ENCODE data around the gene CEACAM21.

The CEACAM21 gene

GRCh38 chr19:41587101-41587837 is 11.3 kb downstream of the CEACAM21 start:
- no peak for DNase-seq (ENCODE audit: low read depth)

GRCh38 chr19:41587838-41588210 is 11.9 kb downstream of the CEACAM21 start:
- no peak for DNase-seq (ENCODE audit: low read depth)

- no peak for DNase-seq (ENCODE audit: low read depth)
Observed at GRCh38 chr19:41588497-41589209, 12.7 kb downstream of the CEACAM21 start.

- no peak for DNase-seq (ENCODE audit: low read depth)
Observed at GRCh38 chr19:41589371-41589770, 13.4 kb downstream of the CEACAM21 start.

- DNase-seq (ENCODE audit: low read depth) = no peak
Observed at GRCh38 chr19:41590936-41591335, 15.0 kb downstream of the CEACAM21 start.

GRCh38 chr19:41591951-41592562 is 16.1 kb downstream of the CEACAM21 start:
- no peak for DNase-seq (ENCODE audit: low read depth)

GRCh38 chr19:41595258-41595889 is 19.4 kb downstream of the CEACAM21 start:
- DNase-seq (ENCODE audit: low read depth) = peak; percentile 29

- DNase-seq (ENCODE audit: low read depth) = no peak
Observed at GRCh38 chr19:41595890-41596280, 19.9 kb downstream of the CEACAM21 start.

- DNase-seq (ENCODE audit: low read depth) = peak; percentile 46
Observed at GRCh38 chr19:41597600-41598041, 21.7 kb downstream of the CEACAM21 start.

GRCh38 chr19:41599175-41599966 is 23.4 kb downstream of the CEACAM21 start:
- no peak for DNase-seq (ENCODE audit: low read depth)

GRCh38 chr19:41601771-41602170 is 25.8 kb downstream of the CEACAM21 start:
- no peak for DNase-seq (ENCODE audit: low read depth)

- no peak for DNase-seq (ENCODE audit: low read depth)
Observed at GRCh38 chr19:41604831-41605230, 28.9 kb downstream of the CEACAM21 start.

GRCh38 chr19:41606215-41606837 is 30.4 kb downstream of the CEACAM21 start:
- no peak for DNase-seq (ENCODE audit: low read depth)

- DNase-seq (ENCODE audit: low read depth) = no peak
Observed at GRCh38 chr19:41607668-41608067, 31.7 kb downstream of the CEACAM21 start.

GRCh38 chr19:41610789-41611188 is 34.8 kb downstream of the CEACAM21 start:
- no peak for DNase-seq (ENCODE audit: low read depth)

GRCh38 chr19:41612483-41612882 is 36.5 kb downstream of the CEACAM21 start:
- no peak for DNase-seq (ENCODE audit: low read depth)

GRCh38 chr19:41615207-41615606 is 39.2 kb downstream of the CEACAM21 start:
- DNase-seq (ENCODE audit: low read depth) = no peak

- DNase-seq (ENCODE audit: low read depth) = no peak
Observed at GRCh38 chr19:41616792-41617621, 41.0 kb downstream of the CEACAM21 start.

GRCh38 chr19:41617941-41618730 is 42.2 kb downstream of the CEACAM21 start:
- DNase-seq (ENCODE audit: low read depth) = no peak

Measured in CMK (cell line).